ENCODE measurements around the gene RFC4.

- TF ChIP-seq CTCF (IDR thresholded peaks at IDR 0.05; ENCODE audit: insufficient read depth, low read depth, low read length) (no peak), EZH2 (IDR thresholded peaks at IDR 0.05; ENCODE audit: insufficient read depth, low read length) (no peak)
Observed at GRCh38 chr3:186854954-186855353, 48.7 kb upstream of the RFC4 start.

Data from astrocyte (in vitro differentiated cells and primary cell).